VCaP (cell line): ENCODE results near the gene ERBB2.
A peak's percentile ranks its signal among the peaks of the same experiment; 100 is the strongest.

Experiments used
- H3K27ac ChIP-seq: fragments of 450-650 bp; 2 replicates; pipeline ENCODE4 v1.5.1; 2017
- TF ChIP-seq, protein P1 (sequence below): fragments of 450-650 bp; conservative IDR thresholded peaks from 2 replicates; pipeline ENCODE4 v1.5.1; 2017; ENCODE audit warnings: mild to moderate bottlenecking, moderate library complexity

Gene ERBB2

DNA sequence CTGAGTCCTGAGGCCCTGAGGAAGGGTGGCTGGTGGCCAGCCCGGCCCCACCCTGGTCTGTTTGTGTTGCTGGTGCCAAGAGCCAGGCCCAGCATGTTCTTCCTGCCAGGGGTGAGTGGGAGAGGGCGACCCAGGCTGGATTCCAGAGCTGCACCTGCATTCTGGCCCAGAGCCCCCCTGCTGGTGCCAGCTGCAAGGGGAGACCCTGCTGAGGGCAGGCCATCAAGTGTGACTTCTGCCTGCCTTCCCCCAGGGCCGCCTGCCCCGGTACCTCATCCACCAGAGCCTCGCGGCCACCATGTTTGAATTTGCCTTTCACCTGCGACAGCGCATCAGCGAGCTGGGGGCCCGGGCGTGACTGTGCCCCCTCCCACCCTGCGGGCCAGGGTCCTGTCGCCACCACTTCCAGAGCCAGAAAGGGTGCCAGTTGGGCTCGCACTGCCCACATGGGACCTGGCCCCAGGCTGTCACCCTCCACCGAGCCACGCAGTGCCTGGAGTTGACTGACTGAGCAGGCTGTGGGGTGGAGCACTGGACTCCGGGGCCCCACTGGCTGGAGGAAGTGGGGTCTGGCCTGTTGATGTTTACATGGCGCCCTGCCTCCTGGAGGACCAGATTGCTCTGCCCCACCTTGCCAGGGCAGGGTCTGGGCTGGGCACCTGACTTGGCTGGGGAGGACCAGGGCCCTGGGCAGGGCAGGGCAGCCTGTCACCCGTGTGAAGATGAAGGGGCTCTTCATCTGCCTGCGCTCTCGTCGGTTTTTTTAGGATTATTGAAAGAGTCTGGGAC lies 37.1 kb upstream of the ERBB2 start:
- H3K27ac ChIP-seq: peak overlapping the region; percentile 31; the same call in 1 of the 2 replicates
- TF ChIP-seq, protein P1, sequence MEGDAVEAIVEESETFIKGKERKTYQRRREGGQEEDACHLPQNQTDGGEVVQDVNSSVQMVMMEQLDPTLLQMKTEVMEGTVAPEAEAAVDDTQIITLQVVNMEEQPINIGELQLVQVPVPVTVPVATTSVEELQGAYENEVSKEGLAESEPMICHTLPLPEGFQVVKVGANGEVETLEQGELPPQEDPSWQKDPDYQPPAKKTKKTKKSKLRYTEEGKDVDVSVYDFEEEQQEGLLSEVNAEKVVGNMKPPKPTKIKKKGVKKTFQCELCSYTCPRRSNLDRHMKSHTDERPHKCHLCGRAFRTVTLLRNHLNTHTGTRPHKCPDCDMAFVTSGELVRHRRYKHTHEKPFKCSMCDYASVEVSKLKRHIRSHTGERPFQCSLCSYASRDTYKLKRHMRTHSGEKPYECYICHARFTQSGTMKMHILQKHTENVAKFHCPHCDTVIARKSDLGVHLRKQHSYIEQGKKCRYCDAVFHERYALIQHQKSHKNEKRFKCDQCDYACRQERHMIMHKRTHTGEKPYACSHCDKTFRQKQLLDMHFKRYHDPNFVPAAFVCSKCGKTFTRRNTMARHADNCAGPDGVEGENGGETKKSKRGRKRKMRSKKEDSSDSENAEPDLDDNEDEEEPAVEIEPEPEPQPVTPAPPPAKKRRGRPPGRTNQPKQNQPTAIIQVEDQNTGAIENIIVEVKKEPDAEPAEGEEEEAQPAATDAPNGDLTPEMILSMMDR: no peak

DNA sequence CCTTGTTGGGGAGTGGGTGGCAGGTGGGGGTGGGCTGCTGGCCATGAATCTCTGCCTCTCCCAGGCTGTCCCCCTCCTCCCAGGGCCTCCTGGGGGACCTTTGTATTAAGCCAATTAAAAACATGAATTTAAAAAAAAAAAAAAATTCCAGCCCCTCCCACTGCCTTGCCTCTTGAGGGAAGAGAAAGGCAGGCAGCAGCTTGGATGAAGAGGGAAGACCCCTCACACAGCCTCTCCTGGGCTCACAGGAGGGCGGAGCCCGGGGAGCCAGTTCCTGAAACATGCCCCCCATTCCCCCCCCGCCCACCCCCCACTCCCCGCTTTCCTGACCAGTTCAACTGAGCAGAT lies 36.5 kb upstream of the ERBB2 start:
- no peak overlapping the region; the same call in 1 of the 2 replicates for H3K27ac ChIP-seq
- TF ChIP-seq, protein P1: no peak

DNA sequence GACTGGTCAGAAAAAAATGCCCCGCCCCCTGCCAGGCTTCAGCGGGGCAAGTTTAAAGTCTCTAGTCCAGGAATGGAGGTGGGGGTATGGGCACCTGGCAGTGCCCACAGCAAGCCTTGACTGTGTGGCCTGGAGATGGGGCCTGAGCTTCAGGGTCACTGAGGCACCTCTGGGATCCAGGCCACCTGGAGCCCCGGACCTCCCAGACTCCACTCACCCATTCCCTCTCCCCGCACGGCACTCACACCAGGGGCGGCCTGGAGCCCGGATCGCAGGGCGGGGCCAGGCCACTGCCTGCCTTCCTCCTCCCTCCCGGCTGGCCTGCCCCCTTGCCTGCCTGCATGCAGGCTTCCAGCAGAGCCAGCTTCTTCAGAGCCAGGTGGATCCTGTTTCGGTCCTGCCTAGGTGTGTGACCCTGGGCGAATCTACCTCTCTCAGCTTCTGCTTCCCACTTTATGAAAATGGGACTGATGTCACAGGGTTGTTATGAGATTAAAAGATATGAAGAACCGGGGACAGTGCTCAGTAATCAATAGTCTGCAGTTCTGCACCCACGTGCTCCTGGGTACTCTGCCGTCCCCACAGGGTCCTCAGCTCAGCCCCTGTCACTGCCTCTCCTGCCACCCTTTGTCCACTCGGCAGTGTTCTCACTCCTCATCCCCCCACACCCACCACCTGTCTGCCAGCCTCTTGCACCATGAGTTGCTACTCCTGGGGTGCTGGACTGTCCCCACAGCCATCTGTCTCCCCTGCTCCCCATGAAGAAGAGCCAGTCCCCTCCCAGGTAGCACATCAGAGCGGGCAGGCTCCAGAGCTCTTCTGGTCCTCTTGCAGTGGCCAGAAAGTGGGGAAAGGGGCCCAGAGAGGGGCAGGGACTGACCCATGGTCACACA lies 35.9 kb upstream of the ERBB2 start:
- peak overlapping the region; percentile 11; the same call in 1 of the 2 replicates for H3K27ac ChIP-seq
- TF ChIP-seq, protein P1: no peak

DNA sequence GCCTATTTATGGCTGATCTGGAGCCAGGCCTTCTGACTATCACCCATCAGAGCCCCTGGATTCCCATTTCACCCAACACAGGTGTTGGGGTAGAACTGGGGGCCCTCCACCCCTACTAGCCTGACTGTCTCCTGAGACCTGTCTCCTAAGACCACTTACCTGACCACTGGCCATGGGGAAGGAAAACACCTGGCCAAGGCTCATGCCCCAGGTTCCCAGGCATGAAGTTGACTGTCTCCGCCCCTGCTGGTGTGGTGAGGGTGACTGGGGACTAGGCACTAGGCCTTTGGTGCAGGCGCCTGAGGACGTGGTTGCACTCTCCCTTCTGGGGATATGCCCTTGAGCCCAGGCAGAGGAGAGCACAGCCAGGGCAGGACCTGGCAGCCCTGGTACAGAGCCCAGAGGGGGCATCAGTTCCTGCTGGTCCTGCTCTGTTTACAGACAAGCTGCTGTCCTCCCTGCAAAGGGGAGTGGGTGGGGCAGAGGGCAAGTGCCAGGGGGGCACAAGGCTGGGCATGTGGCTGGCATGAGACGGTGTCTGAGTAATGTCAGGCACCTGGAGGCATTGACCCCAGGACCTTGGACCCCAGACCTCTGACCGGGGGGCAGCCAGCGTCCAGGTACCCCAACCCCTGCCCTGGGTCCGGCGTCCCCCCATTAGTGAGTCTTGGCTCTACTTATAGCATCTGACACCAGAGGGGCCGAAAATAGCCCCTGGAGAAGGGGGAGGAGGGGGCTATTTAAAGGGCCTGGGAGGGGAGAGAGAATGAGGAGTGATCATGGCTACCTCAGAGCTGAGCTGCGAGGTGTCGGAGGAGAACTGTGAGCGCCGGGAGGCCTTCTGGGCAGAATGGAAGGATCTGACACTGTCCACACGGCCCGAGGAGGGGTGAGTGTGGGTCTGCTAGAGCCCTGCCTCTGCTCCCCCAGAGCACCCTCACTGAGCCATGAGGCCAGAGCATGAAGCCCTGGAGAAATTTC lies 35.0 kb upstream of the ERBB2 start, which contains the start of gene TCAP:
TCAP (plus strand) TSS at position 769 of the 981 bp plus-strand sequence; CDS start at position 780, 11 bp downstream.
- peak within 1 kb of the TSS; percentile 11; the same call in 1 of the 2 replicates for H3K27ac ChIP-seq
- TF ChIP-seq, protein P1: no peak

DNA sequence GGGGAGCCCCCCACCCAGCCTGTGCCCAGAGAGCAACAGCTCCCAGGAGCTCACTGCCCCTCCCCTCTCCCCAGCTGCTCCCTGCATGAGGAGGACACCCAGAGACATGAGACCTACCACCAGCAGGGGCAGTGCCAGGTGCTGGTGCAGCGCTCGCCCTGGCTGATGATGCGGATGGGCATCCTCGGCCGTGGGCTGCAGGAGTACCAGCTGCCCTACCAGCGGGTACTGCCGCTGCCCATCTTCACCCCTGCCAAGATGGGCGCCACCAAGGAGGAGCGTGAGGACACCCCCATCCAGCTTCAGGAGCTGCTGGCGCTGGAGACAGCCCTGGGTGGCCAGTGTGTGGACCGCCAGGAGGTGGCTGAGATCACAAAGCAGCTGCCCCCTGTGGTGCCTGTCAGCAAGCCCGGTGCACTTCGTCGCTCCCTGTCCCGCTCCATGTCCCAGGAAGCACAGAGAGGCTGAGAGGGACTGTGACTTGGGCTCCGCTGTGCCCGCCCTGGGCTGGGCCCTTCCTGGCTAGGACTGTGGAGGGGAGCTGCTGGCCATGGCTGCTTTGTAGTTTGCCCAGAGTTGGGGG lies 34.1 kb upstream of the ERBB2 start:
- TF ChIP-seq, protein P1: peak; percentile 33; the same call in 1 of the 2 replicates
- no peak overlapping the region for H3K27ac ChIP-seq

DNA sequence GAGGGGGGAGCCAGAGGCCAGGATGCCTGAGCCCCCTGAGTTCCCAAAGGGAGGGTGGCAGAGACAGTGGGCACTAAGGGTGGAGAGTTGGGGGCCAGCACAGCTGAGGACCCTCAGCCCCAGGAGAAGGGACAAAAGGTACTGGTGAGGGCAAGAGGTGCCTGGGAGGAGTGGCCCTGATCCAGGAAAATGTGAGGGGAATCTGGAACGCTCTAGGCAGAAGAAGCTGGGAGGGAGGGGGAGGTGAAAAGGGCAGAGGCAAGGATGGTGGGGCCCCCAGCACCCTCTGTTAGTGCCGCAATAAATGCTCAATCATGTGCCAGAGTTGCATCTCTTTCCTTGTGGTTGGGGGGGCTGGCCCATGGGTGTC lies 33.6 kb upstream of the ERBB2 start:
- TF ChIP-seq, protein P1: no peak
- no peak overlapping the region for H3K27ac ChIP-seq
